GM21423 (cell line): ENCODE data around the gene PPEF1.
"Not testable (repeated sequence)": the region's sequence is repeated elsewhere in the genome, so short reads cannot be mapped to it uniquely, and the experiment has no call there.

Experiments used
- ATAC-seq: cut with Tn5 transposase; IDR thresholded peaks from one replicate; pipeline ENCODE4 v1.9.1; 2021; ENCODE audit warnings: mild to moderate bottlenecking, moderate library complexity; ENCODE audit not compliant: unreplicated experiment

Gene PPEF1

GRCh38 chrX:18792828-18793227 is 85.4 kb downstream of the PPEF1 start:
- ATAC-seq: no peak

DNA sequence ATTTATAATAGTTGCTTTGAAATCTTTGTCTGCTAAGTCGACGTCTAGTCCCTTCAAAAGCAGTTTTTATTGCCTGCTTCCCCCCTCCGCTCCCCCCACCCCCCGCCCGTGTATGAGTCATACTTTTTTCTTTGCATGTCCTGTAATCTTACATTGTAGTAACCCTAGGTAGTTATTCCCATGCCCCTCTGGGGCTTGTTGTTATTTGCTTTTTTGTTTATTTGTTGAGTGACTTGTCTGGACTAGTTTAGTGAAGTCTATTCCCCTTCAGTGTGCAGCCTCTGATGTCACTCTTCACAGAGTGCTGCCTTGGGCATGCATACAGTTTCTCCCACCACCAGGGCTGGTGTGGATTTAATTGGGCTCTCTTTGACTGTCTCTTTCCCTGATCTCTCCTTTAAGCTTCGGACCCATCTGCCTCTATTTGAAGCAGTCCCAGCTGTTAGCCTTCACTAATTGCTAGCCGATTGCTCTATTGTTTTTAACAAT is 86.2 kb downstream of the PPEF1 start:
- no peak for ATAC-seq

DNA sequence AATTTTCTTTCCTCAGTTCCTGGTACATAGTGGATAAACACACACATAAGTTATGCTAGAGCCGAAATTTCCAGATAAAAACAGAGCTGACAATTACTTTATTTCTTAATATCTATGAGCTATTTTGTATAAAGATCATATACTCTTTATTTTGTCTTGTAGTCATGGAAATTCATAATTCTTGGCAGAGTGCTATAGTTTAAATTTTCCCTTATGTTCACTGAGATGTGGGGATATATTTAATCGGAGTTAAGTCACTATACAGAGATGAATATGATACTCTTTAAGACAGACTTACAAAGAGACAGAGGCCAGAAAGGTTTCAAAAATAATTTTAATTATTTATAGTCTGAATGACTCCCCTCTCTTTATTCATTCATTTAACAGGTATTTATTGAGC is 89.7 kb downstream of the PPEF1 start:
- no peak for ATAC-seq

GRCh38 chrX:18799911-18800310 is 92.5 kb downstream of the PPEF1 start:
- no peak for ATAC-seq

- no peak for ATAC-seq
These were observed 102.2 kb downstream of the PPEF1 start for GRCh38 chrX:18809641-18810040.

DNA sequence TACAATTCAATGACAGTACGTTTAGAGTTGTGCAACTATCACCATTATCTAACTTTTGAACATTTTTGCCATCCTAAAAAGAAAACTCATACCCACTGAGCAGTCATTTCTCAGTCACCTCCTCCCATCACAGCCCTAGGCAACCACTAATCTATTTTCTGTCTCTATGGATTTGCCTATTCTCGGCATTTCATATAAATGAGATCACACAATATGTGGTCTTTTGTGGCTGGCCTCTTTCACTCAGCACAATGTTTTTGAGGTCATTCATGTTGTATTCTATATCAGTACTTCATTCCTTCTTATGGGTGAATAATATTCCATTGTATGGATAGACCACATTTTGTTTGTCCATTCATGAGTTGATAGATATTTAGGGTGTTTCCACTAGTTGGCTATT is 103.0 kb downstream of the PPEF1 start:
- no peak for ATAC-seq

DNA sequence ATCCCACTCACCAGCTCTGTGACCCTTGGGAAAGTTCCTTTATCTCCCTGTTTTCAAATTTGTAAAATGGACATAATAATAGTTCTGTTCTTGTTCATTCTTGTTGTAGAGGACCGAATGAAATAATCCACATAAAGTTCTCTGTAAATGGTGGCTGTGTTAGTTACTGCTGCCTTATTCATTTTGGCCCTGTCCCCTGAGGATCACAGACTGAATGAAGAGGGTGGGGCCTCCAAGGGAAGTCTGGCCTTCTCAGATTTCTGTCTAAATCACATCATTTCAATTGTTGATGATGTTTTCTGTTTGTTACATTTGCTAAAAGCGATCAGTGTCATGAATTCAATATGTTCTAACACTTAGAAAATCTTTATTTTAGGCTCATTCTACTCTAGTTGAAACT is 117.9 kb downstream of the PPEF1 start:
- no peak for ATAC-seq

GRCh38 chrX:18828832-18829404 is 121.5 kb downstream of the PPEF1 start:
- no peak for ATAC-seq

- no peak for ATAC-seq
These were observed 125.8 kb downstream of the PPEF1 start for GRCh38 chrX:18833071-18833731.

- not testable (repeated sequence) for ATAC-seq
These were observed 140.5 kb downstream of the PPEF1 start for GRCh38 chrX:18847901-18848300.

GRCh38 chrX:18855919-18856644 is 148.6 kb downstream of the PPEF1 start:
- ATAC-seq: peak; percentile 94

DNA sequence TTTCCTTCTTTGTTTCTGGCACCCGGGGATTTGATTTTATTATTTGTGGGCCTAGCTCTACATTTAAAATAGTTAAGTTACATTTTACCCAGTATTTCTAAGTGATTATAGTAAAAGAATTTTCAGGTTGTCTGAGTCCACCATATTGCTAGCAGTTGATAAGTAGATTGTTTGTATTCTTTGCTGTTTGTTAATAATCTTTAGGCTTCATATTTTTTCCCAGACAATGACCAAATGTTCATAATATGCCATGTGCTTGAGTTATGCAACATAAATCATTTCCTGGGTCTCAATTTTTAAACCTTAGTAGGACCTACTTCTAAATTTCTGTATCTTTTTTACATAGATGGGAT is 149.2 kb downstream of the PPEF1 start:
- ATAC-seq: no peak

- ATAC-seq: no peak
These were observed 154.1 kb downstream of the PPEF1 start for GRCh38 chrX:18861511-18861910.

DNA sequence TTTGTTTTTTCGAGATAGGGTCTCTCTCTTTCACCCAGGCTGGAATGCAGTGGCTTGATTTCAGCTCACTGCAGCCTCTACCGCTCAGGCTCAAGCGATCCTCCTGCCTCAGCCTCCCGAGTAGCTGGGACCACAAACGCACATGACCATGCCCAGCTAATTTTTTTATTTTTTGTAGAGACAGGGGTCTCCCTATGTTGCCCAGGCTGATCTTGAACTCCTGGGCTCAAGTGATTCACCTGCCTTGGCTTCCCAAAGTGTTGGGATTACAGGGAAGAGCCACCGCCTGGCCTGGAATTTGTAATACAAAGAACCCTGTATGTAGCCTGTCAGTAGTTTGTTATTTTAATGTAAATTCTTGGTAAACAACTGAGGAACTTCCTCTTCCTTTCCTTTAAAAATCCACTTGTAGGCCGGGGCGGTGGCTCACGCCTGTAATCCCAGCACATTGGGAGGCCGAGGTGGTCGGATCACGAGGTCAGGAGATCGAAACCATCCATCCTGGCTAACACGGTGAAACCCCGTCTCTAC is 157.0 kb downstream of the PPEF1 start:
- ATAC-seq: no peak

GRCh38 chrX:18871161-18871890 is 163.9 kb downstream of the PPEF1 start:
- ATAC-seq: no peak

DNA sequence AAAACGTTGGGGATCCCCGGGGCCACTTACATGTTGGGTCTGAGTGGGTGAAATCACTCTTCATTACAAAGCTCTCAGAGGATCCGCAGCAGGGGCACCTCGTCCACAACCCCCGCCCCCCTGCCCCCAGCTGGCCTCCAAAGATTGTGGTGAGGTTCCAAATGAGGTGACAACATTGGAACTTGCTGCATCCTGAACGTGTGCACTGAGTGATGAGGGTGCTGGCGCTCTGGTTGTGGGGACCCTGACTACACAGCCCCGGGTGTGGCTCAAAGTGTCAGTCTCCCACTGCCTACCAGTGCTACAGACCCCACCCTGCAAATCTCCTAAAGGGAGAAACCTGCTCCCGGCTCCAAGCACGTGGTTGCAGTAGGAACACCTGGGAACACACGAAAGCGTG is 164.5 kb downstream of the PPEF1 start:
- no peak for ATAC-seq

DNA sequence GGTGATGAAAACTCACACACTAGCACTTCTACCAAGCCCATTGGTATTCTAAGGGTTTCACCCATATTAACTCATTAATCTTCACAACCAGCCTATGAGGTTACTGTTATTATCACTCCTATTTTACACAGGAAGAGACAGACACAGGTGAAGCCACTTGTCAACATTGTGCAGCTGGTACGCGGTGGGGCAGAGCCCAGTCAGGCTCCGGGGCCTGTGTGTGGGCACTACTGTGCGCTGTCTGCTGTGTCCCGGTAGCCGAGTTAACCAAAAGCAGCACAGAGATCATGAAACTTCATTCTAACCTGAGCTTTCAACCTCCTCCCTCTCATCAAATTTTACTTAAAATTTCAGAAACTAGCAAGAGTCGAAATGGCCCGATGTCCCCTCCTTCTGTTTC is 165.2 kb downstream of the PPEF1 start:
- ATAC-seq: no peak

DNA sequence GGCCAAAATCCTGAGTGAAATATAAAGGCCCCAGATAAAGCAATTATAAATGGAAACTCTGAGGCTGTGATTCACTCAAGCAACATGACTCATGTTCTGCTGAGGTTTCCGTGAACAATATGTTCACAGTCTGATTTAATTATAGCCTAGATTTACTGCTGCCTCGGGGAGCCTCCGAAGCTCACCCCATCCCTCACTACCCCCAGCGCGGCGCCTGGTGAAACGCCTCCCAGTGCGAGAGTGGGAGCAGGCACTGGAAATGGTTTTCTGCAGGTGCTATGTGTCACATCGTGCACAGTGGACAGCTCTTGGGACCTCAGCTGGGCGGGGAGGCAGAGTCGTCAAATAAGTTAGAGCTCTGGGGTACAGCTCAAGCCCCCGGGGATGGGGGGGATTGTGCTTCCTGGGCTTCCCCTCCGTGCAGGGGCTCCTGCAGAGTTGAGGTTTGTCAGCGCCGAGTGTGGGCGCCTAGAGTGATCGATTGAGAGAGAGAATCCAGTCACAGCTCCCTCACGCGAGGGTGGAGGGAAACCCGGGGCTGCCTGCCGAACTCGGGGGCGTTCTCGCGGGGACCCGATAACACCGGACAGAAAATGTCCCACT is 165.8 kb downstream of the PPEF1 start:
- ATAC-seq: no peak

DNA sequence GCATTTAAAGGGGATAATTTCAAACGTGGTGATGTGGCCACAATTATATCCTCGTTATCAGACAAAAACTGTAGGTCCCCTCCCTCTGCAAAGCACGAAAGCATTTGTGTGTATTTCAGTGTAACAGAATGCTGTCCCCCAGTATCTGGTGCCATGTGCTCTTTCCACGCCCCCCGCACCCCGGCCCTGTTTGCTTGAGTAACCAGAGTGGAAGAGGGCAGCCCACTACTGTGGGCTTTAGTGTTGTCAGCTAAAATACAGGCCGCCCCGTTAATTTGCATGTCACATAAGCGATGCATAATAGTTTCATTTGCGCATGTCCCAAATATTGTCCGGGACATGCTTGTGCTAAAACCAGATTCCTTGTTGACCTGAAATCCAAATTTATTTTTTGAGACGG is 166.4 kb downstream of the PPEF1 start:
- ATAC-seq: no peak

DNA sequence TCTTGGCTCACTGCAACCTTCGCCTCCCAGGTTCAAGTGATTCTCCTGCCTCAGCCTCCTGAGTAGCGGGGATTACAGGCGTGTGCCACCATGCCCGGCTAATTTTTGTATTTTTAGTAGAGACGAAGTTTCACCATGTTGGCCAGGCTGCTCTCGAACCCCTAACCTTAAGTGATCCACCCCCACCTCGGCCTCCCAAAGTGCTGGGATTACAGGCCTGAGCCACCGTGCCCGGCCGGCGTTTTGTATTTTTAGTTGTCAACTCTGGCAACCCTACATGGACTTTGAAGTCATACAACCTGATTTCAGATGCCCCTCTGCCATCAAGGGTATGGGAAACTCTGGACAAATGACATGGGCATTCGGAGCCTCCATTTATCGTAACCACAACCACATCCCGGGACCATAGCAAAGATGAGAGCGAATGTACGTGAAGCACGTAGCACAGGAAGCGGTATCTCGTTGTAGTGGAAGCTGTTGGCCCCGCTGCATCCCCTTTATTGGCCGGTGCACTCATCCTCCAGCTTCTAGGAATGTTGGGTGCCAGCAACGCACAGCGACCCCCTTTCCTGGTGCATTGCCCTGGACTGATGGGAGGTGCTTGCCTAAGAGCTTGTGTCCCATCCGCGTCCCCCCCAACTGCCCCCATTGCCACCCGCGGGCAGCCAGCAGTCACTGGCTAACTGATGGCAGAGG is 167.3 kb downstream of the PPEF1 start:
- ATAC-seq: no peak
